Stimulated activated memory B cell treated with anti-CD40 and anti-IgM and Interleukin-4, amounts not matched to agents 10 μg/mL and 1 μg/mL and 100 μg/mL, for 72 hours (primary cell): ENCODE data around the gene LRRC37B.
"Not testable (repeated sequence)": the region's sequence is repeated elsewhere in the genome, so short reads cannot be mapped to it uniquely, and the experiment has no call there.

Source experiments
- ATAC-seq: fragments of 150-1000 bp; cut with Tn5 transposase; 2 replicates; pipeline ENCODE4 v1.10.0; 2021
- H3K27ac Mint-ChIP-seq: one replicate; pipeline ENCODE4 v1.8.0; 2022; ENCODE audit warnings: mild to moderate bottlenecking, mixed read lengths
- H3K27me3 Mint-ChIP-seq: one replicate; pipeline ENCODE4 v1.8.0; 2022; ENCODE audit warnings: mixed read lengths
- H3K36me3 Mint-ChIP-seq: one replicate; pipeline ENCODE4 v1.8.0; 2022; ENCODE audit warnings: mixed read lengths
- H3K4me1 Mint-ChIP-seq: one replicate; pipeline ENCODE4 v1.8.0; 2022; ENCODE audit warnings: mixed read lengths
- H3K4me3 Mint-ChIP-seq: one replicate; pipeline ENCODE4 v1.8.0; 2022; ENCODE audit warnings: mild to moderate bottlenecking, moderate library complexity, mixed read lengths
- H3K9me3 Mint-ChIP-seq: one replicate; pipeline ENCODE4 v1.8.0; 2022; ENCODE audit warnings: mixed read lengths

Gene LRRC37B

DNA sequence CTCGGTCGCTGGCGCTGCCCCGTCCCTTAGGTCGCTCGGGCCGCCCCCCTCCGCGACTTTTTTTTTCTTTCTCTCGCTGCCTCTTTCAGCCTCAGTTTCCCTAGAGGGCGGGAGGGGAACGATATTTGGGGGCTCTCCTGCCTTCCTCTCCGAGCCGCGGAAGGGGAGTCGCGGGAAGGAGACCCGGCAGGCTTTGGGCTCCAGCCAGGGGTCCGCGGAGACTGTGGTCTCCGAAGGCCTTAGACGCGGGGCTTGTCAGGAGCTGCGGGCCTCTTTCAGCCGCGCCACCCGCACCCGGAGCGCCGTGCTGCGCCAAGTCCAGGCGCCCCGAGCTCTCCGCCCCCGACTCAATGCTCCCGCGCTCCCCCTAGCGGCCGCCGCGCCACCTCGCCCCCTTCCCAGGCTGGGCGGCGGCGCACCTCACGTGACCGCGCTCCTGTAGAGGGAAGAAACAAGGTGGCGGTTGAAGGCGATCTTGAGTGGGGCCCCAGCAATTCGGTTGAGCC lies at the start of gene LRRC37B:
TSS of gene LRRC37B (plus strand) at position 427 of the 506 bp plus-strand sequence. CDS start 14,010 bp downstream, outside the sequence.
- ATAC-seq, result peak; percentile 97
- Mint-ChIP-seq H3K36me3 (no peaks in the 10 kb centered on the region), H3K4me1 (peaks cover 37% of the 10 kb centered on the region), H3K4me3 (peak within 1 kb of the TSS; percentile 90), H3K9me3 (no peaks in the 10 kb centered on the region), H3K27ac (peak within 1 kb of the TSS; percentile 83), H3K27me3 (no peaks in the 10 kb centered on the region)

DNA sequence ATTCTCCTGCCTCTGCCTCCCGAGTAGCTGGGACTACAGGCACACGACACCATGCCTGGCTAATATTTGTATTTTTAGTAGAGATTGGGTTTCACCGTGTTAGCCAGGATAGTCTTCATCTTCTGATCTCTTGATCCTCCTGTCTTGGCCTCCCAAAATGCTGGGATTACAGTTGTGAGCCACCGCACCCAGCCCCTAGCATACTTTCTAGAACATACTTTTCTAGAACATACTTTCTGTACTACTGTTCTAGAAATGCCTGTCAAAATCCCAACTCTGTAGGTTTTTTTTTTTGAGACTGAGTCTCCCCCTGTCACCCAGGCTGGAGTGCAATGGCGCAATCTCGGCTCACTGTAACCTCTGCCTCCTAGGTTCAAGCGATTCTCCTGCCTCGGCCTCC lies 43.1 kb upstream of the LRRC37B start:
- H3K27ac Mint-ChIP-seq, H3K27me3 Mint-ChIP-seq, ATAC-seq, H3K4me3 Mint-ChIP-seq, H3K4me1 Mint-ChIP-seq, H3K9me3 Mint-ChIP-seq: not testable (repeated sequence)
- H3K36me3 Mint-ChIP-seq, result peaks cover 36% of the 10 kb centered on the region

DNA sequence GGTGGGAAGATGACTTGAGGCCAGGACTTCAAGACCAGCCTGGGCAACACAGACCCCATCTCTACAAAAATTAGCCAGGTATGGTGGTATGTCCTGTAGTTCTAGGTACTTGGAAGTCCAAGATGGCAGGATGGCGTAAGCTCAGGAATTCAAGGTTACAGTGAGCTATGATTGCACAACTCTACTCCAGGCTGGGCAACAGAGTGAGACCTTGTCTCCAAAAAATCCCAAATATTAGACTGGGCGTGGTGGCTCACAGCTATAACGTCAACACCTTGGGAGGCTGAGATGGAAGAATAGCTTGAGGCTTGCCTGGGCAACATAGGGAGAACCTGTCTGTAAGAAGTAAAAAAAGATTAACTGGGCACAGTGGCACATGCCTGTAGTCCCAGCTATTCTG lies 39.5 kb upstream of the LRRC37B start:
- no peaks in the 10 kb centered on the region for H3K9me3 Mint-ChIP-seq
- no peaks in the 10 kb centered on the region for H3K4me1 Mint-ChIP-seq
- H3K4me3 Mint-ChIP-seq, result no peak overlapping the region
- no peak for ATAC-seq
- no peak overlapping the region for H3K27ac Mint-ChIP-seq
- no peaks in the 10 kb centered on the region for H3K27me3 Mint-ChIP-seq
- H3K36me3 Mint-ChIP-seq, result peaks cover 27% of the 10 kb centered on the region

DNA sequence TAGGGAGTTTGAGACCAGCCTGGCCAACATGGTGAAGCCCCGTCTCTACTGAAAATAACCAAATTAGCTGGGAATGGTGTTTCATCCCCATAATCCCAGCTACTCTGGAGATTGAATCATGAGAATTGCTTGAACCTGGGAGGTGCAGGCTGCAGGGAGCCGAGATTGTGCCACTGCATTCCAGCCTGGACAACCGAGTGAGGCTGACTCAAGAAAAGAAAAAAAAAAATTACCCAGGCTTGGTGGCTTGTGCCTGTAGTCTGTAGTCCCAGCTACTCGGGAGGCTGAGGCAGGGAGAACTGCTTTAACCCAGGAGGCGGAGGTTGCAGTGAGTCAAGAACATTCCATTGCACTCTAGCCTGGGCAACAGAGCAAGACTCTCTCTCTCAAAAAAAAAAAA lies 36.8 kb upstream of the LRRC37B start:
- ATAC-seq, H3K4me3 Mint-ChIP-seq, H3K27ac Mint-ChIP-seq, H3K9me3 Mint-ChIP-seq, H3K4me1 Mint-ChIP-seq, H3K27me3 Mint-ChIP-seq: not testable (repeated sequence)
- peaks cover 19% of the 10 kb centered on the region for H3K36me3 Mint-ChIP-seq

DNA sequence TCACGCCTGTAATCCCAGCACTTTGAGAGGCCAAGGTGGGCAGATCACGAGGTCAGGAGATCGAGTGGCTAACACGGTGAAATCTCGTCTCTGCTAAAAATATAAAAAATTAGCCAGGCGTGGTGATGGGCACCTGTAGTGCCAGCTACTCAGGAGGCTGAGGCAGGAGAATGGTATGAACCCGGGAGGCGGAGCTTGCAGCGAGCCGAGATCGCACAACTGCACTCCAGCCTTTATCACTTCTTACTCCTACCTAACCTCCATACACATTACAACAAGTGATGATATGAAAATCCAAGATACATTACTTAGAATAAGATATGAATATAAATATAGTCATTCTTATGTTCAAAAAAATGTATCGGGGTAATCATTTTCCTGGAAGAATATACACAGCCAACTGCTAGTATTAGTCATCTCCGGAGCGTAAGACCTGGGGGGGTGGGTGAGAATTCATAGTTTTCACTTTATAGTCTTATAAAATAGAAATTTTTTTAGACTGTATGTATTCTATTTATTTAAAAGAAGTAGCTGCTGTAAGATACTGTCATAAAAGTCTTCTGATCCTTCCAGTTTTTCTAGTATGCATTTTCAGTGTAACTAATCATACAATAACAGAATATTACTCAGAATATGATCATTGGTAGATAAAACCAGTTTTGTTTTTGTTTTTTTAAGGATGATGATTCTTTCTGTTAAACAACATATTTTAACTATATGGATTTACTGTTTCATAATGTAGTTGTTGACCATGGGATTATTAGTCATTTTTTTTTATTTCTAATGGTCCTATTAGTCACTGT lies 32.7 kb upstream of the LRRC37B start:
- not testable (repeated sequence) for H3K27me3 Mint-ChIP-seq, ATAC-seq, H3K4me3 Mint-ChIP-seq, H3K4me1 Mint-ChIP-seq, H3K9me3 Mint-ChIP-seq, H3K27ac Mint-ChIP-seq
- H3K36me3 Mint-ChIP-seq, result peaks cover 26% of the 10 kb centered on the region

DNA sequence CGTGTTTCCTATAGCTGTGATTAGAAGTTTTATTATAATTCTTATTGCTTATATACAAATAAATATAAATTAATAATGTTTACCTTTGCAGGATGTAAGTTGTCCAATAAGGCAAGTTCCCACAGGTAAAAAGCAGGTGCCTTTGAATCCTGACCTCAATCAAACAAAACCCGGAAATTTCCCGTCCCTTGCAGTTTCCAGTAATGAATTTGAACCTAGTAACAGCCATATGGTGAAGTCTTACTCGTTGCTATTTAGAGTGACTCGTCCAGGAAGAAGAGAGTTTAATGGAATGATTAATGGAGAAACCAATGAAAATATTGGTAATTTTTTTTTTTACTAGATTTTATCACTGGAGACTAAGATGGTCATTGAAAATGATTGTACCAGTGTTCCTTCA lies 31.8 kb upstream of the LRRC37B start:
- H3K4me1 Mint-ChIP-seq, H3K4me3 Mint-ChIP-seq, H3K27me3 Mint-ChIP-seq, ATAC-seq, H3K9me3 Mint-ChIP-seq, H3K27ac Mint-ChIP-seq: not testable (repeated sequence)
- peaks cover 30% of the 10 kb centered on the region for H3K36me3 Mint-ChIP-seq

DNA sequence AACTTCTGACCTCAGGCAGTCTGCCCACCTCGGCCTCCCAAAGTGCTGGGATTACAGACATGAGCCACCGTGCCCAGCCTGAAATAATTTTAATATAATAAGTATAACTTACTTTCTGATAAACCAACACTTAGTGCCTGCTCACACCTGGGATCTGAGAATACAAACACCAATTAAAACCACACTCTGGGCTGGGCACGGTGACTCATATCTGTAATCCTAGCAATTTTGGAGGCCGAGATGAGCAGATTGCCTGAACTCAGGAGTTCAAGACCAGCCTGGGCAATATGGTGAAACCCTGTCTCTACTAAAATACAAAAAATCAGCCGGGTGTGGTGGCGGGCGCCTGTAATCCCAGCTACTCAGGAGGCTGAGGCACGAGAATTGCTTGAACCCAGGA lies 15.4 kb upstream of the LRRC37B start:
- not testable (repeated sequence) for H3K27me3 Mint-ChIP-seq, H3K4me3 Mint-ChIP-seq, H3K9me3 Mint-ChIP-seq, H3K4me1 Mint-ChIP-seq, ATAC-seq, H3K27ac Mint-ChIP-seq
- H3K36me3 Mint-ChIP-seq, result peaks cover 18% of the 10 kb centered on the region

DNA sequence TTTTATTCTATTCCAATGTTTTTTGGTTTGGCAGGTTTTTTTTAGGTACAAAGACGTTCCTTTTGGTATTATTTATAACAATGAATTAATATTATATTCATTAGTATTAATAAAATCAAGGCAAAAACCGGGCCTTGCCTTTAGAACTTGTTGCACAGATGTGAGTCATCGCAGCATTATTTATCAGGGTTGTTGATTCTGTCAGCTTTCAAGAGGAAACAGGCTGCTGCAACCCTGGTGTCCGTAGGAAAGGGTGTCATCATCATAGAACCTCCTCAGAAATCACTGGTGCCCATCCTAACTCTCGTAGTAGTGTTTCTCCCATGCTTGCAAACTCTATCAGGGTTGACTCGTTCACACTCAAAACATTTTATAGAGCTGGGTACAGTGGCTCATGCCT lies 10.2 kb upstream of the LRRC37B start:
- H3K9me3 Mint-ChIP-seq, result no peaks in the 10 kb centered on the region
- H3K27me3 Mint-ChIP-seq, result no peaks in the 10 kb centered on the region
- H3K36me3 Mint-ChIP-seq, result peaks cover 11% of the 10 kb centered on the region
- no peak overlapping the region for H3K4me3 Mint-ChIP-seq
- no peaks in the 10 kb centered on the region for H3K4me1 Mint-ChIP-seq
- ATAC-seq, result no peak
- H3K27ac Mint-ChIP-seq, result no peak overlapping the region

DNA sequence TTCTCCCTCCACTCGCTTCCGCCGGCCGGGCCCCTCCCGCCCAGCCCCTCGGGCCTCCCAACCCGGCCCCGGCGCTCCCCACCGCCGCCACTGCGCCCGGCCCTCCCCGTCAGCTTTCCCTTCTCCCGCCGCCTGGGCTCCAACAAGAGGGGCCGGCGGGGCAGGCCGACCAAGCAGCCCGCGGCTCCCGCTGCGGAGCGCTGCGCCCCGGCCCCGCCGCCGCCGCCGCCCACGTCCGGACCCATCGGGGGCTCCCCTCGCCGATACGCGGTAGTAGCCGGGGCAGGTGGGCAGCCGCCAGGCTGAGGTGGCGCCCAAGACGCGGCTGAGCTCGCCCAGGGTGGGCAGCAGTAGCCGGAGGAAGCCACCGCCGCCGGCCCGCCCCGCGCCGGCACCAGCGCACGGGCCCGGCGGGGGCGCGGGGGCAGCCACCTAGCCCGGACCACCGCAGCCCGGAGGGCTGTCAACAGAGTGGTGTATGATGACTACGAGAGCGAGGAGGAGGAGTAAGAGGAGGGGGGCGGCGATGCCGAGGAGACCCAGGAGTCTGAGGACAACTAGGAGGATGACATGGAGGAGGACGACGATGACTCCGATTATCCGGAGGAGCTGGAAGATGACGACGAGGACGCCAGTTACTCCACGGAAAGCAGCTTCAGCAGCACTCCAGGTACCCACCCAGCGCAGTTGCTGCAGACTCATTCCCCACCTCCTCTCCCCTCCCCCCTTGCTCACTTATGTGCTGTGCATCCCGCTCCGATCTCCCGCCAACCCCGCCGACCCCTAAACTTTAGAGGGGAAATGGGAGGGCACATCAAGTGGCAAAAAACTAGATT lies 498 bp downstream of the LRRC37B start:
- Mint-ChIP-seq H3K27me3 (no peaks in the 10 kb centered on the region), H3K4me3 (peak overlapping the region; percentile 90), H3K4me1 (peaks cover 41% of the 10 kb centered on the region), H3K9me3 (no peaks in the 10 kb centered on the region), H3K27ac (peak overlapping the region; percentile 83), H3K36me3 (no peaks in the 10 kb centered on the region)
- ATAC-seq, result peak; percentile 75

DNA sequence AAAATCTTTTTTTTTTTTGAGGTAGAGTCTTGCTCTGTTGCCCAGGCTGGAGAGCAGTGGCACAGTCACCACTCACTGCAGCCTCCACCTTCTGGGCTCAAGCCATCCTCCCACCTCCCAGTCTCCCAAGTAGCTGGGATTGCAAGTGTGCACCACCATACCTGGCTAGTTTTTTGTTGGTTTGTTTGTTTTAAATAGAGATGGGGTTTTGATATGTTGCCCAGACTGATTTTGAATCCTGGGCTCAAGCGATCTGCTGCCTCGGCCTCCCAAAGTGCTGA lies 2.0 kb downstream of the LRRC37B start:
- no peak for ATAC-seq
- no peak overlapping the region for H3K27ac Mint-ChIP-seq
- no peaks in the 10 kb centered on the region for H3K36me3 Mint-ChIP-seq
- H3K9me3 Mint-ChIP-seq, result no peaks in the 10 kb centered on the region
- peaks cover 50% of the 10 kb centered on the region for H3K4me1 Mint-ChIP-seq
- peak overlapping the region; percentile 90 for H3K4me3 Mint-ChIP-seq
- H3K27me3 Mint-ChIP-seq, result no peaks in the 10 kb centered on the region

DNA sequence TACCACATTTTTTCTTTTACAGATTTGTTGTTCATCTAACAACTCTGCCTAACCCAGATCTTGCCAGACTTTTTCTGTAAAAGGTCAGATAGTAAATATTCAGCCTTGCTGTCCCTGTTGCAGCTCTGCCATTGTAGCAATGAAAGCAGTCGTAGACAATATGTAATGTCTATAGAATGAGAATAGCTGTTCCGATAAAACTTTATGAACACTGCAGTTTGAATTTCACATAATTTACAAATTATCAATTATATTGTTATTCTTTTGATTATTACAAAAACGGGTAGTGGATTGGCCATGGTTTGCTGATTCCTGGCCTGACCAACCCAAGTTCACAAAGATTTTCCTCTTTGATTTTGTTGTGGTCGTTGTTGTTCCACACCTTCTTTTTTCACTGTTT lies 2.9 kb downstream of the LRRC37B start:
- Mint-ChIP-seq H3K4me3 (no peak overlapping the region), H3K27ac (no peak overlapping the region), H3K4me1 (peaks cover 50% of the 10 kb centered on the region), H3K9me3 (no peaks in the 10 kb centered on the region), H3K27me3 (no peaks in the 10 kb centered on the region), H3K36me3 (no peaks in the 10 kb centered on the region)
- ATAC-seq, result no peak

DNA sequence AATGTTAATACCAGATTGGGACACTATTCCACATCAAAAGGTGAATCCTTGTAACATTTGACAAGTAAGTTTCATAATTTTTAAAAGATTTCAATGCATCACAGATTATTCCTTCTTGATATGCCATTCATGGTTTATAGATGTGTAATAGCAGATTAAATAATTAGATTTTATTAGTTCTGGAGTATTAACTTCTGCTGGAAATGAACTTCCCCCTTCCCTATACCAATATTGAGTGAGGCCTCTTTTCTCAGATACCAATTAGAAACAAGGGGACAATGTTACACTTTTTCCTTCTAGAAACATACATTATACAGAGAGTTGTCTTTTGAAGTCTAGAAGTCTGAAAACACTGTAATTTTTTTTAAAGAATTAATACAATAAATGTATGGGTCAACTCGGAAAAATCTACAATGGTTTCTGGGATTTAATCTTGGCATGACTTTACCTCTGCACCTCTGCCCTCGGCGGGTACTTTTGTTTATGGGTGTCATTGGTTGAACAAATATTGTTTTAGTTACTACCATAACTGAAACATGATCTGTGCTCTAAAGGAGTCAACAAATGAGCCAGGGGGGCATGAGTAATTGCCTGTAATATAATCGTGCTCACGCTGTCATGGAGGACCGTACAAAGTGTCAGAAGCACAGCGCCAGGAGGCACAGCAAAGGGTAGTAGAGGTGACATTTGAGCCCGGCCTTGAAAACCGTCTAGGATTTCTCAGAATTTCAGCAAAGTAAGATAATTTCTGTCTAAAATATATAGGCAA lies 8.2 kb downstream of the LRRC37B start:
- no peak overlapping the region for H3K4me3 Mint-ChIP-seq
- no peaks in the 10 kb centered on the region for H3K27me3 Mint-ChIP-seq
- H3K27ac Mint-ChIP-seq, result no peak overlapping the region
- H3K36me3 Mint-ChIP-seq, result peaks cover 13% of the 10 kb centered on the region
- peaks cover 25% of the 10 kb centered on the region for H3K4me1 Mint-ChIP-seq
- no peak for ATAC-seq
- no peaks in the 10 kb centered on the region for H3K9me3 Mint-ChIP-seq

DNA sequence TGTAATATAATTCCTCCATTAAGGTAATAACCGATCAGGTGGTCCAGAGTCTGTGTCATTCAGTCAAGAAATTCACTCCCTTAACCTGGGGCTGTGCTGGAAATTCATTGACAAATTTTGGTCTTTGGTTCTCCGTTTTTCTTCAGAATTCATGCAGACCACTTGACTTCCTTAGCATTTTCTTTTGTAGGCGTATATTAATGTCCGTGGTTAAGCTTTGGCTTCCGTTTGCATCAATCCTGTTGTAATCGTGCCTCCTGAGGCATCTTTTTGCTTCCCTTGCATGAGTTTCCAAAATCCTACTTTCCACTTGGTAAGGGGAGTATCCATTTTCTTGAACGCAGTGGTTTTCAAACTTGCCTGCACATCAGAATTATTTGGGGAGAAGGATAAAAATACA lies 9.0 kb downstream of the LRRC37B start:
- no peak for ATAC-seq
- peaks cover 17% of the 10 kb centered on the region for H3K4me1 Mint-ChIP-seq
- H3K27ac Mint-ChIP-seq, result no peak overlapping the region
- H3K4me3 Mint-ChIP-seq, result no peak overlapping the region
- no peaks in the 10 kb centered on the region for H3K27me3 Mint-ChIP-seq
- no peaks in the 10 kb centered on the region for H3K9me3 Mint-ChIP-seq
- peaks cover 14% of the 10 kb centered on the region for H3K36me3 Mint-ChIP-seq

DNA sequence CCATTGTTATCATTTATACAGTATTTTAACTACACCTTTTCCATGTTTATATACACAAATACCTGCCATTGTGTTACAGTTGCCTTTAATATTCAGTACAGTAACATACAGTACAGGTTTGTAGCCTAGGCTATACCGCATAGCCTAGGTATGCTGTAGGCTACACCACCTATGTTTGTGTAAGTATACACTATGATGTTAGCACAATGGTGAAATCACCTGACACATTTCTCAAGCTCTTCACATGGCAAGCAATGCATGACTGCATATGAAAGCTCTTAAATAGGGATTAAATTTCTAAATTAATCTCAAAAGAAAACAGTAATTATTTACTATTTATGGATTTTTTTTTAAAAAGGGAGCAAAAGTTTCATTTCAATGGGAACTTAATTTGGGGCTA lies 12.0 kb downstream of the LRRC37B start:
- no peak overlapping the region for H3K4me3 Mint-ChIP-seq
- no peak overlapping the region for H3K27ac Mint-ChIP-seq

DNA sequence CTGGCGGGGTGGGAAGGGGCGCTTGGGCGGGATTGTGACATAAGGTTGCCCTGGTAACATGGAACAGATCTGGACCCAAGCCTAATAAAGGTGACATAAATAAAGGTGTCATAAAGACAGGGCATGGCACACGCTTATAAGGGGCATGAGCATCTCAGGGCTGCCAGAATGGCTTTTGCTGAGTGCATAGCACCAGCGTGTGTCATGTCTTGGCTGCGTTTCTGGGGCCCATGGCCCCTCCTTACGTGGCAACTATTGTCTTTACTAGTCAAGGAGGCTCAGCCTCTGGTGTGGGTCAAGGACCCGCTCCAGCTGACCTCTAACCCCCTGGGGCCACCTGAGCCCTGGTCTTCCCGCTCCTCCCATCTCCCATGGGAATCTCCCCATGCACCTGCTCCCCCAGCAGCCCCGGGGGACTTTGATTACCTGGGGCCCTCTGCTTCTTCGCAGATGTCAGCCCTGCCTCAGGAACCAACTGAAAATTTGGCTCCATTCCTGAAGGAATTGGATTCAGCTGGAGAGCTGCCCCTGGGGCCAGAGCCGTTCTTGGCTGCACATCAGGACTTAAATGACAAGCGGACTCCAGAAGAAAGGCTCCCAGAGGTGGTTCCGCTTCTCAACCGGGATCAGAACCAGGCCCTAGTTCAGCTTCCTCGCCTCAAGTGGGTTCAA lies 13.9 kb downstream of the LRRC37B start:
- Mint-ChIP-seq H3K4me1 (no peaks in the 10 kb centered on the region), H3K36me3 (peaks cover 25% of the 10 kb centered on the region), H3K9me3 (no peaks in the 10 kb centered on the region), H3K27me3 (no peaks in the 10 kb centered on the region), H3K4me3 (no peak overlapping the region), H3K27ac (no peak overlapping the region)
- ATAC-seq, result no peak

More for the DNA sequence above, 12.0 kb downstream of the LRRC37B start:
- peaks cover 25% of the 10 kb centered on the region for H3K36me3 Mint-ChIP-seq
- H3K4me1 Mint-ChIP-seq, result no peaks in the 10 kb centered on the region
- H3K9me3 Mint-ChIP-seq, result no peaks in the 10 kb centered on the region
- ATAC-seq, result no peak
- H3K27me3 Mint-ChIP-seq, result no peaks in the 10 kb centered on the region
